Mucosa of stomach (tissue), 1 donor: Measurements from ENCODE around the gene GATA5.

Experiments
- H3K27me3 ChIP-seq: one replicate; pipeline ENCODE4 v1.7.0; 2013; ENCODE audit warnings: mild to moderate bottlenecking, low read length; ENCODE audit not compliant: control insufficient read depth, insufficient read depth
- H3K36me3 ChIP-seq: one replicate; pipeline ENCODE4 v1.7.0; 2013; ENCODE audit warnings: low read length; ENCODE audit not compliant: control insufficient read depth, insufficient read depth
- H3K4me1 ChIP-seq: one replicate; pipeline ENCODE4 v1.7.0; 2013; ENCODE audit warnings: mild to moderate bottlenecking, low read length; ENCODE audit not compliant: control insufficient read depth, insufficient read depth
- H3K4me3 ChIP-seq: one replicate; pipeline ENCODE4 v1.7.0; 2013; ENCODE audit warnings: low read length
- H3K9ac ChIP-seq: one replicate; pipeline ENCODE4 v1.7.0; 2013; ENCODE audit warnings: mild to moderate bottlenecking, low read length, moderate library complexity
- H3K9me3 ChIP-seq: one replicate; pipeline ENCODE4 v1.7.0; 2013; ENCODE audit warnings: mild to moderate bottlenecking, low read length, moderate library complexity; ENCODE audit not compliant: control insufficient read depth
- donor health status: Pancreatic carcinoma.

The GATA5 gene, protein sequence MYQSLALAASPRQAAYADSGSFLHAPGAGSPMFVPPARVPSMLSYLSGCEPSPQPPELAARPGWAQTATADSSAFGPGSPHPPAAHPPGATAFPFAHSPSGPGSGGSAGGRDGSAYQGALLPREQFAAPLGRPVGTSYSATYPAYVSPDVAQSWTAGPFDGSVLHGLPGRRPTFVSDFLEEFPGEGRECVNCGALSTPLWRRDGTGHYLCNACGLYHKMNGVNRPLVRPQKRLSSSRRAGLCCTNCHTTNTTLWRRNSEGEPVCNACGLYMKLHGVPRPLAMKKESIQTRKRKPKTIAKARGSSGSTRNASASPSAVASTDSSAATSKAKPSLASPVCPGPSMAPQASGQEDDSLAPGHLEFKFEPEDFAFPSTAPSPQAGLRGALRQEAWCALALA

GRCh38 chr20:62475772-62476055 lies at the start of gene GATA5:
TSS of gene GATA5 (minus strand) at chr20:62475995. CDS start at chr20:62475521, 474 bp downstream.
- H3K27me3 ChIP-seq: peaks cover 54% of the 10 kb centered on the region
- H3K9me3 ChIP-seq: no peaks in the 10 kb centered on the region
- no peak within 1 kb of the TSS for H3K4me3 ChIP-seq
- peaks cover 11% of the 10 kb centered on the region for H3K4me1 ChIP-seq
- peak within 1 kb of the TSS; percentile 47 for H3K9ac ChIP-seq
- no peaks in the 10 kb centered on the region for H3K36me3 ChIP-seq

GRCh38 chr20:62525014-62525413 lies 49.2 kb upstream of the GATA5 start:
- Histone ChIP-seq H3K4me1 (no peaks in the 10 kb centered on the region), H3K36me3 (no peaks in the 10 kb centered on the region), H3K4me3 (no peak overlapping the region), H3K27me3 (peaks cover 42% of the 10 kb centered on the region), H3K9ac (no peak overlapping the region), H3K9me3 (no peaks in the 10 kb centered on the region)

- no peak overlapping the region for H3K9ac ChIP-seq
- no peaks in the 10 kb centered on the region for H3K9me3 ChIP-seq
- H3K27me3 ChIP-seq: peaks cover 42% of the 10 kb centered on the region
- H3K4me3 ChIP-seq: no peak overlapping the region
- no peaks in the 10 kb centered on the region for H3K4me1 ChIP-seq
- no peaks in the 10 kb centered on the region for H3K36me3 ChIP-seq
These were observed 48.7 kb upstream of the GATA5 start for GRCh38 chr20:62524505-62524911.

- no peak overlapping the region for H3K4me3 ChIP-seq
- H3K9me3 ChIP-seq: no peaks in the 10 kb centered on the region
- peaks cover 42% of the 10 kb centered on the region for H3K27me3 ChIP-seq
- H3K36me3 ChIP-seq: no peaks in the 10 kb centered on the region
- no peak overlapping the region for H3K9ac ChIP-seq
- no peaks in the 10 kb centered on the region for H3K4me1 ChIP-seq
These were observed 47.8 kb upstream of the GATA5 start for GRCh38 chr20:62523473-62524203.

DNA sequence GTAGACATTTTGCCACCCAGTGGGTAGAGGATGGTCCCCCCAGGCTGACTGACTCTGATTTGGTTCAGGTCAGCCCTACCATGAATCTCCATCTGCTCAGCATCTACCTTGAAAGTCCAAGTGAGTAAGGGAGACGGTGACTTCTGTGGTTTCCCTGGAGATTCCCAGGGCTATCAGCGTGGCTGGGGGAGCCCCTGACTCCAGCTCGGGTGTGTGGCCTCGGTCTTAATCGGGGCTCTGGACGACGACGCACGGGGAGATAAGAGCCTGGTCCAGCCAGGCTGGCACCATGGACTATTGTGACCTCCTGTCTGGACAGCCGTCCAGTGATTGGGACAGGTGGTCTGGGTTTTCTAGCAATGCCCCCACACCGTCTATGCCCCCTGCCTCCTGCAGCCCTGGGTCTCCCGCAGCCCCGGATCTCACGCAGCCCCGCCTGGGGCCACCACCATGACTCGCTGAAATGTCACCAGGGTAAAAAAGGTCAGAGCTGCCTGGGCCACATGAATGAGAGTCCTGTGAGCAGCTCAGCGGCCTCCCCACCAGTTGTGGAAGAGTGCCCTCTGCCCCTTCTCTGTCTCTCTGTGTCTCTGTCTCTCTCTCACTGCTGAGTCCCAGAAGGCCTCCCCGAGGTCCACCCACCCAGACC lies 47.1 kb upstream of the GATA5 start:
- no peaks in the 10 kb centered on the region for H3K9me3 ChIP-seq
- no peaks in the 10 kb centered on the region for H3K36me3 ChIP-seq
- no peak overlapping the region for H3K9ac ChIP-seq
- H3K4me1 ChIP-seq: no peaks in the 10 kb centered on the region
- H3K27me3 ChIP-seq: peaks cover 42% of the 10 kb centered on the region
- H3K4me3 ChIP-seq: no peak overlapping the region

DNA sequence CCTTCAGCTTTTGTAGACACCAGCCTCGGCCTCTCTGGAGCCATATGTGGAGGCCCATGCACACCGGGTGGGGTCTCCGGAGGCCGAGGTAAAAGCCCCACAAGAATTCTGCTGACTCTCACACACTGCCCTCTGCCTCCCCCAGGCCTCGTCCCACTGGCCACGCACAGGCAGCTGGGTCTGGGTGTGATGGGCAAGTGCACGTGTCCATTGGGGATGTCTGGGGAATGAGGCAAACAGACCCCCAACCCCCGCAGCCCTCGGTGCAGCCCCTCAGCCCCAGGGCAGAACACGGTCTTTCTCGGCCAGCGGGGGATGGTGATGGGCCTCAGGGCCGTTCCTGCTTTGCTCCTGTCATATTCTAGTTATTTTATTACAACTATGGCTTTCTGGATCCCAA lies 44.0 kb upstream of the GATA5 start:
- no peaks in the 10 kb centered on the region for H3K36me3 ChIP-seq
- no peak overlapping the region for H3K9ac ChIP-seq
- H3K4me1 ChIP-seq: no peaks in the 10 kb centered on the region
- peaks cover 32% of the 10 kb centered on the region for H3K27me3 ChIP-seq
- H3K9me3 ChIP-seq: no peaks in the 10 kb centered on the region
- no peak overlapping the region for H3K4me3 ChIP-seq

DNA sequence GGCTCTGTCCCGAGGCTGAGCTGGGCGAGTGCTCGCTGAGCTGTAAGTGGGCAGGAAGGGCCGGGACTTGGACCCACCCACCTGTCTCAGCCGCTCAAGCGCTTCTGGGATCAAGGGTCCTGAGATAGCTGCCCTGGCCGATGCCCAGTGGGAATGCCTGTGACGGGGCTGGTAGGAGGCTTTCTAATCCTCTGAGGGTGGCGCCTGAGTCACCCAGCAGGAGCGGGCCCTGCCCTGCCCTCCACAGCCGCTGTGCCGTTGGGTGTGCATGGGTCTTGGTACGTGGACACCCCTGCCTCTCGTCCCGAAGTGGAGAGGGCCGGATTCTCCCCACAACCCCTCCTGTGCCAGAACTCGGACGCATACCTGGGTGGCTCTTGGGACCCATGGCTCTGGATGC lies 43.1 kb upstream of the GATA5 start:
- Histone ChIP-seq H3K9ac (no peak overlapping the region), H3K4me1 (no peaks in the 10 kb centered on the region), H3K9me3 (no peaks in the 10 kb centered on the region), H3K36me3 (no peaks in the 10 kb centered on the region), H3K27me3 (peaks cover 30% of the 10 kb centered on the region), H3K4me3 (no peak overlapping the region)

GRCh38 chr20:62517901-62518610 lies 42.3 kb upstream of the GATA5 start:
- H3K9me3 ChIP-seq: no peaks in the 10 kb centered on the region
- H3K9ac ChIP-seq: no peak overlapping the region
- H3K27me3 ChIP-seq: peaks cover 23% of the 10 kb centered on the region
- no peaks in the 10 kb centered on the region for H3K36me3 ChIP-seq
- no peaks in the 10 kb centered on the region for H3K4me1 ChIP-seq
- no peak overlapping the region for H3K4me3 ChIP-seq

DNA sequence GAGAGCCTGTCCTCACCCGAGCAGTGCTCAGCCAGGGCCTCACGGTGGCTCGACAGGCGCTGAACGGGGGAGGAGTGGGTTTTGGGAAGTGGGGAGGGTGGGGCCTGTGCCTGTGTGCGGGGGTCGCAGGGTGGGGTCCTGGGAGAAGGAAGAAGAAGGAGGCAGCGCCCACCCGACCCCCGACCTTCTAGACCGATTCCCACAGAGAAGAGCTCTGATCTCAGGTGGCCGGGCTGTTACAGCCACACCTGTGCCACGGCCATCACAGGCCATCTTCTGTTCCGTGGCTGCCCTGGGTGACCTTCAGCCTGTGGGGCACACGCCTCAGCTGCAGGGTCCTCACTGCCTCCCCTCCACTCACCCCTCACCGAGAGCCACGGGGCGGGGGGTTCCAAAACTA lies 41.4 kb upstream of the GATA5 start:
- no peaks in the 10 kb centered on the region for H3K9me3 ChIP-seq
- no peaks in the 10 kb centered on the region for H3K36me3 ChIP-seq
- H3K9ac ChIP-seq: no peak overlapping the region
- no peaks in the 10 kb centered on the region for H3K4me1 ChIP-seq
- no peak overlapping the region for H3K4me3 ChIP-seq
- peaks cover 16% of the 10 kb centered on the region for H3K27me3 ChIP-seq

DNA sequence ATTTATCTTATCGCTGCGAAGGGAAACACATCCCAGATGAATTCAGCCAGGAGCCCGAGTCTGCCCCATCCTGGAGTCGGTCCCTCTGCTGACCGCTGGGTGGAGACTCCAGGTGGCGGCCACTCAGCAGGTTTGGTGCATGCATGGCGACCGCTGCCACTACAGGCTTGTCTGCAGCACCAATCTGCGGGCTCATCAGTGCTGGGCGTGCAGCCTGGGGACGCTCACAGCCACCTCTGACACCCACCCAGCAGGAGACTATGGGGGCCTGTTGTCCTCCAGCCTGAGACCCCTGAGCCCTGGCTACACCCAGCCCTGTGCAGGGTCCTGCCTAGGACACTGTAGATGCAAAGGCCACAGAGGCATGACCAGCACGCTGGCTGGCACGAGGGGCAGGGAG lies 40.5 kb upstream of the GATA5 start:
- Histone ChIP-seq H3K9me3 (no peaks in the 10 kb centered on the region), H3K27me3 (peaks cover 18% of the 10 kb centered on the region), H3K36me3 (no peaks in the 10 kb centered on the region), H3K9ac (no peak overlapping the region), H3K4me3 (no peak overlapping the region), H3K4me1 (no peaks in the 10 kb centered on the region)

DNA sequence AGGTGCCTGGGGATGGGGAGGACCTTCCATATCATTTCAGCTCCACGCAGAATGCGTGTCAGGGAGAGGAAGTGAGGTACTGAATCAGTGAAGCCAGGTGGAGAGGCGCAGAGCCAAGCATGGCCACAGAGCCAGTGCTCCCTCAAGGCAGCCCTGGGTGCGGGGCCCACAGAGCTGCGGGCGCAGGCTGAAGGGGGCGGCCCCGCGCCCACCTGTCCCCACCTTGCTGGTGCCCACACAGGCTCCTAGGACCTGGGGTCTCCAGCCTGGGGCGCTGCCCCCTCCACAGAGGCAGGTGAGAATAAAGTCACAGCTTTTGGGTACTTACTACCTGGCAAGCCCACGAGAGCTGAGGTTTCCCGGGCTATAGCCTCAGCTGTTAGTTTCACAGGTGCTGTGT lies 40.0 kb upstream of the GATA5 start:
- H3K9me3 ChIP-seq: no peaks in the 10 kb centered on the region
- no peaks in the 10 kb centered on the region for H3K4me1 ChIP-seq
- H3K4me3 ChIP-seq: no peak overlapping the region
- no peaks in the 10 kb centered on the region for H3K36me3 ChIP-seq
- peaks cover 22% of the 10 kb centered on the region for H3K27me3 ChIP-seq
- H3K9ac ChIP-seq: no peak overlapping the region

GRCh38 chr20:62515280-62515679 lies 39.5 kb upstream of the GATA5 start:
- Histone ChIP-seq H3K9ac (no peak overlapping the region), H3K4me3 (no peak overlapping the region), H3K36me3 (no peaks in the 10 kb centered on the region), H3K4me1 (no peaks in the 10 kb centered on the region), H3K27me3 (peaks cover 22% of the 10 kb centered on the region), H3K9me3 (no peaks in the 10 kb centered on the region)
